K562 (cell line): ENCODE measurements around the gene POU2AF2. TPM values are rescaled to one million over a fixed set of nuclear protein-coding genes. Genes with fewer than 3 reads are reported as not detected.

Experiments used
- ATAC-seq: fragments of 200-7000 bp; cut with Tn5 transposase; 3 replicates; pipeline ENCODE4 v1.9.1; 2020; ENCODE audit warnings: moderate library complexity
- BruUV-seq: library from RNA; stranded (reverse); fragments of 400-500 nt; replicated peaks from 2 replicates; lab custom pipeline; 2021; lab: Mats Ljungman, UMichigan
- CTCF ChIA-PET: fragments of 300-600 bp; formaldehyde crosslinking; extraction: SDS; loops from one replicate; lab custom pipeline; 2021; ENCODE audit warnings: low intra/inter-chr PET ratio; lab: Yijun Ruan, JAX
- POLR2A ChIA-PET: fragments of 300-600, 350-650 bp; sonication (Branson Sonifier 250); formaldehyde crosslinking; extraction: SDS; loops from one replicate; lab custom pipeline; 2021; ENCODE audit warnings: antibody characterized with exemption, inconsistent platforms; lab: Yijun Ruan, JAX
- DNase-seq, 4 experiments: peaks; one replicate each; pipeline versions ENCODE4 v3.0.0 to v3.0.0-alpha.2; 2011 to 2018; ENCODE audit warnings: low spot score in 3 of 4, mixed read lengths in 3 of 4; ENCODE audit errors: extremely low read depth in 1 of 4
- FAIRE-seq: peaks from 2 replicates; lab custom pipeline; 2011; peaks lifted over from hg19 to GRCh38; lab: Jason Lieb, UNC
- H2AFZ ChIP-seq: 2 replicates; pipeline ENCODE4 v1.6.0; 2011; ENCODE audit warnings: low read depth, low read length, control low read depth, inconsistent platforms
- H3K27ac ChIP-seq: fragments of 200-600 bp; 3 replicates; pipeline ENCODE4 v1.8.0; 2011; ENCODE audit warnings: low read depth, mild to moderate bottlenecking, control low read depth, inconsistent platforms, low read length, moderate library complexity, mixed read lengths; ENCODE audit errors: extremely low read depth
- H3K27me3 ChIP-seq, 2 experiments: fragments of 300-600 bp in 1 of 2; 2 replicates in 1 of 2; 3 replicates in 1 of 2; pipeline versions ENCODE4 v1.6.0 to v1.8.0; 2011; ENCODE audit warnings: inconsistent platforms in 2 of 2, low read length in 2 of 2, mild to moderate bottlenecking in 1 of 2, mixed read lengths in 1 of 2, moderate library complexity in 1 of 2; ENCODE audit not compliant: control insufficient read depth in 2 of 2, insufficient read depth in 2 of 2
- H3K36me3 ChIP-seq: fragments of 300-600 bp; 3 replicates; pipeline ENCODE4 v1.8.0; 2011; ENCODE audit warnings: mild to moderate bottlenecking, low read length, inconsistent platforms; ENCODE audit not compliant: control insufficient read depth, insufficient read depth
- H3K4me1 ChIP-seq, 2 experiments: fragments of 200-600 bp in 1 of 2; replicated peaks in 1 of 2; 2 replicates in 1 of 2; 3 replicates in 1 of 2; pipeline versions ENCODE4 v1.5.1 to v1.8.0; 2011; ENCODE audit warnings: inconsistent platforms in 2 of 2, low read length in 2 of 2, mild to moderate bottlenecking in 1 of 2, mixed read lengths in 1 of 2, moderate library complexity in 1 of 2; ENCODE audit not compliant: control insufficient read depth in 2 of 2, insufficient read depth in 2 of 2
- H3K4me2 ChIP-seq: 2 replicates; pipeline ENCODE4 v1.6.1; 2011; ENCODE audit warnings: low read length, control low read depth, inconsistent platforms, mixed read lengths; ENCODE audit not compliant: insufficient read depth
- H3K4me3 ChIP-seq: fragments of 200-600 bp; sonication (generic), shearing (Covaris generic); 2 replicates; pipeline ENCODE4 v1.5.1; 2016; ENCODE audit warnings: control low read depth, inconsistent platforms
- H3K79me2 ChIP-seq: fragments of 200-600 bp; 3 replicates; pipeline ENCODE4 v1.8.0; 2011; ENCODE audit warnings: low read length, inconsistent platforms; ENCODE audit not compliant: control insufficient read depth, insufficient read depth
- H3K9ac ChIP-seq, 2 experiments: 2 replicates each; pipeline versions ENCODE4 v1.6.0 to v1.6.1; 2011; ENCODE audit warnings: low read depth in 2 of 2, low read length in 2 of 2, control low read depth in 1 of 2, inconsistent platforms in 1 of 2, mild to moderate bottlenecking in 1 of 2, mixed read lengths in 1 of 2; ENCODE audit not compliant: insufficient read depth in 1 of 2
- H3K9me1 ChIP-seq: one replicate; pipeline ENCODE4 v1.6.0; 2011; ENCODE audit warnings: inconsistent platforms, mild to moderate bottlenecking, low read length, moderate library complexity; ENCODE audit not compliant: control insufficient read depth, insufficient read depth
- H3K9me3 ChIP-seq: replicated peaks from 2 replicates; pipeline ENCODE4 v1.5.1; 2011; ENCODE audit warnings: low read depth, low read length, inconsistent platforms; ENCODE audit not compliant: control insufficient read depth, insufficient read depth
- H4K20me1 ChIP-seq: replicated peaks from 2 replicates; pipeline ENCODE4 v1.6.1; 2011; ENCODE audit warnings: low read length, inconsistent platforms, mixed read lengths; ENCODE audit not compliant: control insufficient read depth, insufficient read depth
- ARID4B ChIP-seq: sonication (generic); formaldehyde crosslinking; IDR thresholded peaks from 2 replicates; pipeline ENCODE4 v1.8.0; 2022; ENCODE audit warnings: mild to moderate bottlenecking, missing genetic modification reagents
- CHD2 ChIP-seq: IDR thresholded peaks from 2 replicates; pipeline ENCODE4 v1.6.1; 2011; ENCODE audit warnings: low read depth, low read length
- CREB3 ChIP-seq: fragments of 450-650 bp; conservative IDR thresholded peaks from 2 replicates; pipeline ENCODE4 v1.6.1; 2016; ENCODE audit warnings: missing genetic modification characterization, low read depth, mild to moderate bottlenecking, missing compliant biosample characterization, moderate library complexity
- DIDO1 ChIP-seq: fragments of 450-650 bp; IDR thresholded peaks from 2 replicates; pipeline ENCODE4 v1.6.1; 2016; ENCODE audit warnings: low read depth, missing biosample characterization, missing genetic modification characterization
- HNRNPH1 ChIP-seq: fragments of 200-400 bp; formaldehyde crosslinking; optimal IDR thresholded peaks from 2 replicates; pipeline ENCODE3; 2017; ENCODE audit warnings: low read depth, mild to moderate bottlenecking, low read length, moderate library complexity
- KLF16 ChIP-seq: IDR thresholded peaks from 2 replicates; pipeline ENCODE4 v1.6.1; 2016; ENCODE audit warnings: antibody characterized with exemption
- NBN ChIP-seq: fragments of 450-650 bp; IDR thresholded peaks from 2 replicates; pipeline ENCODE4 v1.6.1; 2016; ENCODE audit warnings: low read depth, mild to moderate bottlenecking
- ZBTB43 ChIP-seq: sonication (generic); formaldehyde crosslinking; IDR thresholded peaks from 2 replicates; pipeline ENCODE4 v1.8.0; 2023; ENCODE audit warnings: mild to moderate bottlenecking, missing genetic modification reagents
- ZNF740 ChIP-seq, 3 experiments: fragments of 200-800 bp in 1 of 3; sonication (Bioruptor generic) in 1 of 3; sonication (generic) in 1 of 3; formaldehyde crosslinking in 1 of 3; IDR thresholded peaks; 2 replicates each; pipeline versions ENCODE4 v1.6.1 to v1.8.0; 2016 to 2022; ENCODE audit warnings: mild to moderate bottlenecking in 2 of 3, missing compliant biosample characterization in 2 of 3, missing genetic modification characterization in 2 of 3, missing genetic modification reagents in 1 of 3
- WGBS: fragments of 100-300 bp; shearing (Covaris generic); methylation state at CpG from one replicate; pipeline ENCODE4 v1.1.6; 2016; ENCODE audit warnings: low coverage, mixed read lengths; ENCODE audit not compliant: insufficient coverage; ENCODE audit errors: missing lambda C conversion rate; 5-methylcytosine and 5-hydroxymethylcytosine counted together
- in situ Hi-C: fragments of 300-500 bp; cut with MboI; formaldehyde crosslinking; loops from 4 replicates; pipeline ENCODE4 v1.15.0; 2018; ENCODE audit warnings: inconsistent platforms, mixed read lengths
- intact Hi-C: fragments of 100-400 bp; cut with micrococcal nuclease; formaldehyde crosslinking; loops from 2 replicates; pipeline ENCODE4 v1.14.2; 2022
- polyA plus RNA-seq, 8 experiments: library from polyadenylated mRNA; depleted of rRNA in 4 of 8; stranded (reverse) in 5 of 8; unstranded in 3 of 8; fragments of >200 nt; fragmentation: Nextera tagmentation in 2 of 8; fragmentation: Illumina TruSeq in 1 of 8; extraction: Ambion mirVana in 2 of 8; extraction: Trizol in 1 of 8; gene quantifications; 2 replicates each; pipeline versions ENCODE4 v1.2.1 to v1.2.3, GENCODE V29; 2011 to 2014; ENCODE audit warnings: inconsistent platforms in 1 of 8, missing spikeins in 1 of 8
- total RNA-seq, 7 experiments: library from RNA; depleted of rRNA in 6 of 7; stranded (reverse); fragments of >200 nt in 6 of 7; fragmentation: Illumina TruSeq in 2 of 7; extraction: Trizol in 2 of 7; gene quantifications; 2 replicates each; pipeline versions ENCODE4 v1.2.1 to v1.2.3, GENCODE V29; 2011 to 2021; ENCODE audit warnings: low replicate concordance in 1 of 7

The POU2AF2 gene
- total and polyA plus RNA-seq, 9 of the 15 experiments (the other 6 are each of a cell fraction or from before 2014, with no cell fraction given): not detected

- TF ChIP-seq ARID4B (CRISPR knock-in tag) (no peak), DIDO1 (tag) (no peak), CHD2 (no peak)
Measured at GRCh38 chr11:111245425-111245824, at the start of gene POU2AF2 (continued).

GRCh38 chr11:111200010-111200534 is 45.5 kb upstream of the POU2AF2 start:
- no peak for ATAC-seq
- H3K79me2 ChIP-seq: no peaks in the 10 kb centered on the region
- H3K9me1 ChIP-seq: no peaks in the 10 kb centered on the region
- no peak overlapping the region for H3K4me3 ChIP-seq
- ChIA-PET CTCF (no interaction called here), POLR2A (no interaction called here)
- no peak overlapping the region for H3K27ac ChIP-seq
- H4K20me1 ChIP-seq: no peaks in the 10 kb centered on the region
- 0% methylated on average over 3 of the region's 3 CpGs for WGBS
- DNase-seq: no peak
- no peaks in the 10 kb centered on the region for H3K4me1 ChIP-seq
- H3K9ac ChIP-seq: no peak overlapping the region
- in situ Hi-C loops: no loop called here
- BruUV-seq: no TSS peak
- no peaks in the 10 kb centered on the region for H3K36me3 ChIP-seq
- H3K27me3 ChIP-seq: no peaks in the 10 kb centered on the region
- no peaks in the 10 kb centered on the region for H3K9me3 ChIP-seq
- FAIRE-seq: no peak
- H2AFZ ChIP-seq: no peak overlapping the region
- intact Hi-C loops: no loop called here
- H3K4me2 ChIP-seq: no peak overlapping the region
- no peak for TF ChIP-seq ZBTB43 (CRISPR knock-in tag)
- TF ChIP-seq KLF16: no peak
- no peak for TF ChIP-seq NBN
- no peak for TF ChIP-seq ZNF740 (CRISPR knock-in tag; IDR thresholded peaks at IDR 0.05)
- no peak for TF ChIP-seq ZNF740 (tag; IDR thresholded peaks at IDR 0.05)
- TF ChIP-seq CREB3: no peak
- no peak for TF ChIP-seq HNRNPH1
